Lower leg skin (tissue), 3 donors: ENCODE data around the gene MGLL.

ENCODE experiments used
- CTCF ChIP-seq, 3 donors: fragments of 450-650 bp; IDR thresholded peaks; one replicate each; pipeline ENCODE4 v1.5.1; 2016; ENCODE audit warnings: antibody characterized with exemption in 3 of 3, mild to moderate bottlenecking in 3 of 3, moderate library complexity in 2 of 3
- POLR2A ChIP-seq, 2 donors: fragments of 450-650 bp; IDR thresholded peaks; one replicate each; pipeline ENCODE4 v1.6.1; 2016 to 2017; ENCODE audit warnings: antibody characterized with exemption in 2 of 2, mild to moderate bottlenecking in 1 of 2, moderate library complexity in 1 of 2

DNA sequence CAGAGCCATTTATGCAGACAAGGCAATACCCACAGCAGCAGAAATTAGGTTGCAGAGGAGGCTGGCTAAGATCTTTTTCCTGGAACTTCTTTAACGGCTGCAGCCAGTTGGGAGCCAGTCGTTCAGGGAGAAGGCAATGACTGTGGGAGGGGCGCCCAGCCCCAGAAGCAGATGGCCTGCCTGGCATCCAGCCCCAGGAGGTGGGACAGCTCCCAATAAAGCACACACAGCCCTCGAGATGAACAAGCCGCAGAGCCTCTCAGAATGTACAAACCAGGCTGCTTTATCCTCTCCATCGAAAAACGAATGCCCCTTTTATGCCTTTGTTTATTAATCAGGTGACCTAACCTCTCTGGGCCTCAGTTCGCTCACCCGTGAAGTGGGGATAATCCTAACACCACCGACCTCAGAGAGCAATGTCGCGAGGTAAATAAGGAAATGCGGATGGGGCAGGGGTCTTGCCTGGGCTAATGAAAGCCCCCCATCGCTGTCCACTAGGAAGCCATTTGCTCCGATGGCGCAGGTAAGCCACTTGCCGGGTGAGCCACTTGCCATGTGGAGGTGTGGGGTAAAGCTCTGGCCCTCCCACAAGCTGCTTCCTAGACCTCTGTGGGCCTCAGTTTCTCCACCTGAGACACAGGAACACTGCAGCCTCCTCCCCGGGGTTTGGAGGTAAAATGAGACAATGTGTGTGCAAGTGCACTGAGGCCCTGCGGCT is 35.8 kb downstream of the MGLL start:
- TF ChIP-seq CTCF (IDR thresholded peaks at IDR 0.05) (no peak), POLR2A (IDR thresholded peaks at IDR 0.05) (no peak)
